GM18499 (cell line): ENCODE data around the gene MED31.
"Not testable (repeated sequence)": the region's sequence is repeated elsewhere in the genome, so short reads cannot be mapped to it uniquely, and the experiment has no call there.

Experiments used
- ATAC-seq: cut with Tn5 transposase; IDR thresholded peaks from one replicate; pipeline ENCODE4 v1.9.1; 2021; ENCODE audit warnings: moderate number of reproducible peaks; ENCODE audit not compliant: insufficient read depth, unreplicated experiment

The MED31 gene

GRCh38 chr17:6632530-6632929, 18.9 kb downstream of the MED31 start:
- no peak for ATAC-seq

GRCh38 chr17:6630390-6630789, 21.0 kb downstream of the MED31 start:
- ATAC-seq = no peak

- ATAC-seq = no peak
These were observed 24.4 kb downstream of the MED31 start for GRCh38 chr17:6627019-6627418.

GRCh38 chr17:6626616-6627015, 24.8 kb downstream of the MED31 start:
- no peak for ATAC-seq

- ATAC-seq = no peak
These were observed 27.5 kb downstream of the MED31 start for GRCh38 chr17:6623941-6624340.

- ATAC-seq = no peak
These were observed 40.2 kb downstream of the MED31 start for GRCh38 chr17:6611231-6611630.

- no peak for ATAC-seq
These were observed 41.4 kb downstream of the MED31 start for GRCh38 chr17:6610011-6610410.

GRCh38 chr17:6608321-6608720, 43.1 kb downstream of the MED31 start:
- no peak for ATAC-seq

GRCh38 chr17:6605142-6605541, 46.3 kb downstream of the MED31 start:
- ATAC-seq = no peak

- no peak for ATAC-seq
These were observed 47.6 kb downstream of the MED31 start for GRCh38 chr17:6603744-6604325.

- no peak for ATAC-seq
These were observed 49.3 kb downstream of the MED31 start for GRCh38 chr17:6602141-6602540.

- no peak for ATAC-seq
These were observed 52.0 kb downstream of the MED31 start for GRCh38 chr17:6599364-6599763.

GRCh38 chr17:6597727-6598126, 53.7 kb downstream of the MED31 start:
- ATAC-seq = no peak

GRCh38 chr17:6596941-6597340, 54.5 kb downstream of the MED31 start:
- ATAC-seq = no peak

- ATAC-seq = no peak
These were observed 54.9 kb downstream of the MED31 start for GRCh38 chr17:6596511-6596910.

- no peak for ATAC-seq
These were observed 55.3 kb downstream of the MED31 start for GRCh38 chr17:6596081-6596480.

GRCh38 chr17:6593371-6593770, 58.0 kb downstream of the MED31 start:
- not testable (repeated sequence) for ATAC-seq
